GM12874 (cell line): Measurements from ENCODE around the gene NAXE.

Experiments used
- CTCF ChIP-seq: IDR thresholded peaks from 2 replicates; pipeline ENCODE4 v1.5.1; 2011; ENCODE audit warnings: low read depth, mild to moderate bottlenecking, control low read depth, low read length, moderate library complexity; ENCODE audit not compliant: insufficient read depth

NAXE gene

GRCh38 chr1:156642265-156643048 is 50.9 kb downstream of the NAXE start:
- no peak for TF ChIP-seq CTCF

GRCh38 chr1:156643049-156643777 is 51.6 kb downstream of the NAXE start:
- TF ChIP-seq CTCF: no peak

- TF ChIP-seq CTCF: no peak
Measured at GRCh38 chr1:156643778-156644092, 52.2 kb downstream of the NAXE start.
